ENCODE data around the gene ZNHIT2. TPM values are rescaled to one million over a fixed set of nuclear protein-coding genes. Genes with fewer than 3 reads are reported as not detected.

ZNHIT2 gene
- total and polyA plus RNA-seq, 2 of the 8 experiments (the other 6 are each of a cell fraction or from before 2014, with no cell fraction given), result 13.0 to 16.1 TPM

DNA sequence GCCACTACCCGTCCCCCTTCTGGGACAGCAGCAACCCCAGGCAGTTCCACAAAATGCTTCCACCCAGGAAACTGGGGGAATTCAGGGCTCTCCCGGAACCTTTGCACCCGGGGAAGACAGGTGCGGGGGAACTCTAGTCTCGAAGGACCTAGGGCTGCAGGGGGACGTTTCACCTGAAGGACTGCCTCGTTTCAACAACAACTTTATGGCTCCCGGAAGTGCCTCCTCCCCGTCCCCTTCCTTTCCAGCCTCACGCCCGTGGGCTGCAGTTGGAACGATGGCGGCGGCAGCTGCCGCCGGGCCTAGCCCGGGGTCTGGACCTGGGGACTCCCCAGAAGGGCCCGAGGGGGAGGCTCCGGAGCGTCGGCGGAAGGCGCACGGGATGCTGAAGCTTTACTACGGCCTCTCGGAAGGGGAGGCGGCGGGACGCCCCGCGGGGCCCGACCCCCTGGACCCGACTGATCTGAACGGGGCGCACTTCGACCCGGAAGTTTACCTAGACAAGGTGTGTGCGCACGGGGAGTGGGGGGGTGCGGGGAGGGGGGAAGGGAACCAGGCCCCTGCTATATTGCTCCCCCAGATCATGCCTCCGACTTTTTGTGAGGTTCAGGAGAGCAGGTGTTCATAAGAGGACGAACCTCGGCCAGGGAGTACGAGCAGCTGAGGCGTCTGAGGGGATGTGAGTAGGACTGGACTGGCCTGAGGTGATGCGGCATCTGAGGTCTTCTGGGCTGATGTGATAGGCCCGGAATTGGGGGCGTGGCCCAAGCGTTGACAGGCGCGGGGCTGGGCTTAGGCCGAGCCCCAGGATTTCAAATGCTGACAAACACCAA is 21.3 kb downstream of the ZNHIT2 start, which contains the start of gene VPS51 (continued):
- TF ChIP-seq, protein P1, sequence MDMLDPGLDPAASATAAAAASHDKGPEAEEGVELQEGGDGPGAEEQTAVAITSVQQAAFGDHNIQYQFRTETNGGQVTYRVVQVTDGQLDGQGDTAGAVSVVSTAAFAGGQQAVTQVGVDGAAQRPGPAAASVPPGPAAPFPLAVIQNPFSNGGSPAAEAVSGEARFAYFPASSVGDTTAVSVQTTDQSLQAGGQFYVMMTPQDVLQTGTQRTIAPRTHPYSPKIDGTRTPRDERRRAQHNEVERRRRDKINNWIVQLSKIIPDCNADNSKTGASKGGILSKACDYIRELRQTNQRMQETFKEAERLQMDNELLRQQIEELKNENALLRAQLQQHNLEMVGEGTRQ (IDR thresholded peaks at IDR 0.05; ENCODE audit: low read length), result peak; percentile 3; the same call in 1 of the 2 replicates
- peak in 1 of 2 experiments; percentile 86; a peak in 2 of 3 replicates for TF ChIP-seq EP300 (IDR thresholded peaks at IDR 0.05; ENCODE audit: borderline replicate concordance in 1 of 2, low read depth in 2 of 2, low read length in 2 of 2)
- peak; percentile 93 for TF ChIP-seq YY1 (IDR thresholded peaks at IDR 0.05; ENCODE audit: low read depth, low read length)
- 0 out of 2 replicates have a peak, but pooled peaks have one; percentile 71 for TF ChIP-seq RBBP5 (IDR thresholded peaks at IDR 0.05; ENCODE audit: borderline replicate concordance, low read depth, low read length)
- no peak for TF ChIP-seq FOSL1 (IDR thresholded peaks at IDR 0.05; ENCODE audit: insufficient read depth, low read depth, low read length)
- TF ChIP-seq GTF2F1 (IDR thresholded peaks at IDR 0.05; ENCODE audit: borderline replicate concordance, low read depth, low read length), result 0 out of 2 replicates have a peak, but pooled peaks have one; percentile 48
- no peak for TF ChIP-seq CHD1 (IDR thresholded peaks at IDR 0.05; ENCODE audit: low read depth, low read length)
- no peak for TF ChIP-seq KDM1A (IDR thresholded peaks at IDR 0.05; ENCODE audit: borderline replicate concordance, low read length)
- TF ChIP-seq MAFK (IDR thresholded peaks at IDR 0.05; ENCODE audit: low read depth, low read length), result no peak
- no peak for TF ChIP-seq RFX5 (IDR thresholded peaks at IDR 0.05; ENCODE audit: borderline replicate concordance, low read depth, low read length)
- TF ChIP-seq, protein P2, sequence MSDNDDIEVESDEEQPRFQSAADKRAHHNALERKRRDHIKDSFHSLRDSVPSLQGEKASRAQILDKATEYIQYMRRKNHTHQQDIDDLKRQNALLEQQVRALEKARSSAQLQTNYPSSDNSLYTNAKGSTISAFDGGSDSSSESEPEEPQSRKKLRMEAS (IDR thresholded peaks at IDR 0.05), result peak; percentile 67
- peak; percentile 93 for TF ChIP-seq SP1 (IDR thresholded peaks at IDR 0.05; ENCODE audit: low read depth, low read length)
- peak; percentile 87 for TF ChIP-seq TAF1 (IDR thresholded peaks at IDR 0.05; ENCODE audit: low read depth, low read length)
- TF ChIP-seq RXRA (IDR thresholded peaks at IDR 0.05; ENCODE audit: insufficient read depth, low read depth, low read length), result no peak
- peak; percentile 87 for TF ChIP-seq TAF7 (optimal IDR thresholded peaks at IDR 0.05; ENCODE audit: borderline replicate concordance, low read depth, low read length)
- no peak for TF ChIP-seq BCL11A (IDR thresholded peaks at IDR 0.05; ENCODE audit: low read depth in 2 of 2, low read length in 2 of 2)
- TF ChIP-seq HDAC2 (IDR thresholded peaks at IDR 0.05; ENCODE audit: borderline replicate concordance in 1 of 2, low read depth in 2 of 2, low read length in 2 of 2), result peak; percentile 66; a peak in 1 of 4 replicates
- TF ChIP-seq SIN3A (conservative IDR thresholded peaks at IDR 0.05 in 1 of 2, IDR thresholded peaks at IDR 0.05 in 1 of 2; ENCODE audit: low read depth in 1 of 2, low read length in 2 of 2), result peak; percentile 96 to 97
- peak; percentile 86 for TF ChIP-seq ASH2L (IDR thresholded peaks at IDR 0.05; ENCODE audit: low read length)
- TF ChIP-seq RNF2 (IDR thresholded peaks at IDR 0.05; ENCODE audit: borderline replicate concordance, low read depth, low read length, missing control alignments, poor library complexity, severe bottlenecking), result no peak
- no peak for TF ChIP-seq SP2 (IDR thresholded peaks at IDR 0.05; ENCODE audit: low read length)
